IMR-90 (cell line): ENCODE measurements around the gene ARHGAP8.

Experiments
- CTCF ChIP-seq: conservative IDR thresholded peaks from 2 replicates; pipeline ENCODE4 v1.5.1; 2012; ENCODE audit warnings: mild to moderate bottlenecking, low read depth, low read length, improper control_type of control experiment
- SMC3 ChIP-seq: fragments of 150-350 bp; IDR thresholded peaks from 2 replicates; pipeline ENCODE4 v1.6.1; 2016; ENCODE audit warnings: low read depth, mild to moderate bottlenecking, antibody characterized with exemption, low read length, moderate library complexity

- TF ChIP-seq CTCF: no peak
- no peak for TF ChIP-seq SMC3
Measured at GRCh38 chr22:44782363-44782963, 30.1 kb downstream of the ARHGAP8 start.
